WTC11 (cell line): Measurements from ENCODE around the gene IL1B. TPM values are rescaled to one million over a fixed set of nuclear protein-coding genes. Genes with fewer than 3 reads are reported as not detected.

Experiments
- ATAC-seq: fragments of 200-7000 bp; cut with Tn5 transposase; 2 replicates; pipeline ENCODE4 v1.10.0; 2021; ENCODE audit warnings: mild to moderate bottlenecking, moderate library complexity
- CTCF ChIA-PET: fragments of 300-600 bp; sonication (Branson Sonifier 250); formaldehyde crosslinking; loops from one replicate; lab custom pipeline; 2021; ENCODE audit warnings: antibody characterized with exemption; lab: Charles Lee
- POLR2A ChIA-PET: fragments of 350-600 bp; sonication (Branson Sonifier 250); formaldehyde crosslinking; loops from one replicate; lab custom pipeline; 2021; ENCODE audit warnings: antibody characterized with exemption; lab: Charles Lee
- DNase-seq: peaks from one replicate; pipeline ENCODE4 v3.0.0; 2021; ENCODE audit warnings: low spot score
- H3K27ac Mint-ChIP-seq: 2 replicates; pipeline ENCODE4 v1.8.0; 2021; ENCODE audit warnings: mixed read lengths
- H3K27me3 Mint-ChIP-seq: 2 replicates; pipeline ENCODE4 v1.8.0; 2021; ENCODE audit warnings: low read depth, mild to moderate bottlenecking, moderate library complexity, mixed read lengths
- H3K36me3 Mint-ChIP-seq: 2 replicates; pipeline ENCODE4 v1.8.0; 2021; ENCODE audit warnings: mixed read lengths
- H3K4me1 Mint-ChIP-seq: 2 replicates; pipeline ENCODE4 v1.8.0; 2022; ENCODE audit warnings: mixed read lengths
- H3K4me3 Mint-ChIP-seq: 2 replicates; pipeline ENCODE4 v1.8.0; 2021; ENCODE audit warnings: mild to moderate bottlenecking, moderate library complexity, mixed read lengths
- H3K9me3 Mint-ChIP-seq: 2 replicates; pipeline ENCODE4 v1.8.0; 2021; ENCODE audit warnings: mixed read lengths
- ATF3 ChIP-seq: sonication (generic); formaldehyde crosslinking; conservative IDR thresholded peaks from 2 replicates; pipeline ENCODE4 v1.8.1; 2022; ENCODE audit warnings: mild to moderate bottlenecking, missing genetic modification reagents
- E2F1 ChIP-seq: sonication (generic); formaldehyde crosslinking; IDR thresholded peaks from 2 replicates; pipeline ENCODE4 v1.8.0; 2022; ENCODE audit warnings: mild to moderate bottlenecking, missing genetic modification reagents
- ETV6 ChIP-seq: sonication (generic); formaldehyde crosslinking; IDR thresholded peaks from 2 replicates; pipeline ENCODE4 v1.8.1; 2022; ENCODE audit warnings: mild to moderate bottlenecking, missing genetic modification reagents
- GABPB1 ChIP-seq: sonication (generic); formaldehyde crosslinking; IDR thresholded peaks from 2 replicates; pipeline ENCODE4 v1.8.1; 2023; ENCODE audit warnings: mild to moderate bottlenecking, missing genetic modification reagents
- MYBL2 ChIP-seq: sonication (generic); formaldehyde crosslinking; IDR thresholded peaks from 2 replicates; pipeline ENCODE4 v1.8.1; 2023; ENCODE audit warnings: mild to moderate bottlenecking, moderate library complexity, missing genetic modification reagents
- NFYB ChIP-seq: sonication (generic); formaldehyde crosslinking; conservative IDR thresholded peaks from 2 replicates; pipeline ENCODE4 v1.8.0; 2022; ENCODE audit warnings: low read depth, missing genetic modification reagents
- PRDM15 ChIP-seq: sonication (generic); formaldehyde crosslinking; IDR thresholded peaks from 2 replicates; pipeline ENCODE4 v1.8.0; 2022; ENCODE audit warnings: missing genetic modification reagents
- PREB ChIP-seq: sonication (generic); formaldehyde crosslinking; IDR thresholded peaks from 2 replicates; pipeline ENCODE4 v1.8.1; 2022; ENCODE audit warnings: mild to moderate bottlenecking, missing genetic modification reagents, moderate library complexity, borderline replicate concordance
- RORB ChIP-seq: fragments of 250-450 bp; sonication (Bioruptor Pico); IDR thresholded peaks from 2 replicates; pipeline ENCODE4 v1.9.0; 2021; ENCODE audit warnings: mild to moderate bottlenecking
- SMAD3 ChIP-seq: sonication (generic); formaldehyde crosslinking; IDR thresholded peaks from 2 replicates; pipeline ENCODE4 v1.8.0; 2022; ENCODE audit warnings: missing genetic modification reagents, mild to moderate bottlenecking, borderline replicate concordance
- SMAD4 ChIP-seq: sonication (generic); formaldehyde crosslinking; IDR thresholded peaks from 2 replicates; pipeline ENCODE4 v1.8.0; 2022; ENCODE audit warnings: mild to moderate bottlenecking, missing genetic modification reagents
- TEAD1 ChIP-seq: sonication (generic); formaldehyde crosslinking; IDR thresholded peaks from 2 replicates; pipeline ENCODE4 v1.8.0; 2022; ENCODE audit warnings: mild to moderate bottlenecking, missing genetic modification reagents
- ZNF219 ChIP-seq: sonication (generic); formaldehyde crosslinking; IDR thresholded peaks from 2 replicates; pipeline ENCODE4 v1.8.0; 2023; ENCODE audit warnings: missing genetic modification reagents, mild to moderate bottlenecking, borderline replicate concordance
- ZNF396 ChIP-seq: fragments of 250-450 bp; sonication (Bioruptor Pico); IDR thresholded peaks from 2 replicates; pipeline ENCODE4 v1.8.0; 2021; ENCODE audit warnings: mild to moderate bottlenecking, moderate library complexity, borderline replicate concordance
- ZNF423 ChIP-seq: fragments of 250-450 bp; sonication (Bioruptor Pico); IDR thresholded peaks from 2 replicates; pipeline ENCODE4 v2.1.2; 2022; ENCODE audit warnings: mild to moderate bottlenecking, moderate library complexity
- ZSCAN18 ChIP-seq: fragments of 250-450 bp; sonication (Bioruptor Pico); IDR thresholded peaks from 2 replicates; pipeline ENCODE4 v2.1.2; 2022; ENCODE audit warnings: mild to moderate bottlenecking, moderate library complexity
- total RNA-seq: library from RNA; stranded (reverse); gene quantifications from 3 replicates; pipeline ENCODE4 v1.2.3, GENCODE V29; 2021
- TF ChIP-seq, protein P1 (sequence below): sonication (generic); formaldehyde crosslinking; IDR thresholded peaks from 2 replicates; pipeline ENCODE4 v1.8.1; 2023; ENCODE audit warnings: mild to moderate bottlenecking, missing genetic modification reagents, borderline replicate concordance
- TF ChIP-seq, protein P2 (sequence below): fragments of 250-450 bp; sonication (Bioruptor Pico); conservative IDR thresholded peaks from 2 replicates; pipeline ENCODE4 v1.9.0; 2021; ENCODE audit warnings: mild to moderate bottlenecking
- TF ChIP-seq, protein P3 (sequence below): sonication (generic); formaldehyde crosslinking; IDR thresholded peaks from 2 replicates; pipeline ENCODE4 v1.8.0; 2022; ENCODE audit warnings: mild to moderate bottlenecking, missing genetic modification reagents
- TF ChIP-seq, protein P4 (sequence below): fragments of 250-450 bp; sonication (Bioruptor Pico); IDR thresholded peaks from 2 replicates; pipeline ENCODE4 v1.9.0; 2021; ENCODE audit warnings: mild to moderate bottlenecking

The IL1B gene
- total RNA-seq, 1 experiment from 2014 or later, result not detected

DNA sequence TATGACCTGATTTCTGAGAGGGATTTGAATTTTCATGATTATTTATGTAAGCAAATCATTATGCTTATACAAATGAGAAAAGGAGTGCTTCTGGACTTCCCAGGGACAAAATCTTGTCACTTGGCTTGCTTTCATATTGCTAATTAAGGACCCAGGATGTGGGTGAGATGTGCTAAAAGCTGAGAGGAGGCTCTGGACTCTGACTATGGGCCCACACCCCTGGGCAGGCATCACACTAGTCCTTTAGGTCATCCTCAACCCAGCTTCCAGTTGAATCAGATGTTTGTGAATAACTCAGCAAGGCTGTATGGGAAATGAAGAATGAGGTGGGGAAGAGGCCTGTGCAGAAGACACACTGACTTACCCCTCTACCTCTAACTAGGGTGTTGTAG is 11.9 kb downstream of the IL1B start (continued):
- TF ChIP-seq, protein P1, sequence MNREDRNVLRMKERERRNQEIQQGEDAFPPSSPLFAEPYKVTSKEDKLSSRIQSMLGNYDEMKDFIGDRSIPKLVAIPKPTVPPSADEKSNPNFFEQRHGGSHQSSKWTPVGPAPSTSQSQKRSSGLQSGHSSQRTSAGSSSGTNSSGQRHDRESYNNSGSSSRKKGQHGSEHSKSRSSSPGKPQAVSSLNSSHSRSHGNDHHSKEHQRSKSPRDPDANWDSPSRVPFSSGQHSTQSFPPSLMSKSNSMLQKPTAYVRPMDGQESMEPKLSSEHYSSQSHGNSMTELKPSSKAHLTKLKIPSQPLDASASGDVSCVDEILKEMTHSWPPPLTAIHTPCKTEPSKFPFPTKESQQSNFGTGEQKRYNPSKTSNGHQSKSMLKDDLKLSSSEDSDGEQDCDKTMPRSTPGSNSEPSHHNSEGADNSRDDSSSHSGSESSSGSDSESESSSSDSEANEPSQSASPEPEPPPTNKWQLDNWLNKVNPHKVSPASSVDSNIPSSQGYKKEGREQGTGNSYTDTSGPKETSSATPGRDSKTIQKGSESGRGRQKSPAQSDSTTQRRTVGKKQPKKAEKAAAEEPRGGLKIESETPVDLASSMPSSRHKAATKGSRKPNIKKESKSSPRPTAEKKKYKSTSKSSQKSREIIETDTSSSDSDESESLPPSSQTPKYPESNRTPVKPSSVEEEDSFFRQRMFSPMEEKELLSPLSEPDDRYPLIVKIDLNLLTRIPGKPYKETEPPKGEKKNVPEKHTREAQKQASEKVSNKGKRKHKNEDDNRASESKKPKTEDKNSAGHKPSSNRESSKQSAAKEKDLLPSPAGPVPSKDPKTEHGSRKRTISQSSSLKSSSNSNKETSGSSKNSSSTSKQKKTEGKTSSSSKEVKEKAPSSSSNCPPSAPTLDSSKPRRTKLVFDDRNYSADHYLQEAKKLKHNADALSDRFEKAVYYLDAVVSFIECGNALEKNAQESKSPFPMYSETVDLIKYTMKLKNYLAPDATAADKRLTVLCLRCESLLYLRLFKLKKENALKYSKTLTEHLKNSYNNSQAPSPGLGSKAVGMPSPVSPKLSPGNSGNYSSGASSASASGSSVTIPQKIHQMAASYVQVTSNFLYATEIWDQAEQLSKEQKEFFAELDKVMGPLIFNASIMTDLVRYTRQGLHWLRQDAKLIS (CRISPR knock-in tag), result no peak
- TF ChIP-seq, all 79 proteins: peak for 0

DNA sequence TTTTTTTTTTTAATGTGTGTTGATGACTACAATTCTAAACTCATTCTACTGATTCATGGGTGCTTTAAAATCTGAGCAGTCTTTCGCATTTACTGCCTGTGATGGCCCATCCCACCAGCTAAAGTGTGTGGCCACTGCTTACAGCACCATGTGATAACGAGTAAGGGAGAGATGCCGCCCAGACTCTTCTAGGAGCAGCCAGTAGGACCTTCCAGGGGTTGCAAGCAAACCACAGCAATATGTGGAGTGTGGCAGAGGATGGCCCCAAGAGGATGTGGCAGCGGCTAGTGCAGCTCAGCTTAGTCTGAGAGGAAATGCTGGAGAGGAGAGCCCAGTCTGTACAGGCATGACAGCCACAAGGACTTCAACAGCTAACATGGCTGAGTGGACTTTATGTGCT is 14.9 kb downstream of the IL1B start:
- Mint-ChIP-seq H3K4me3 (no peak overlapping the region), H3K9me3 (no peaks in the 10 kb centered on the region), H3K27ac (no peak overlapping the region), H3K27me3 (no peaks in the 10 kb centered on the region; the same call in 1 of the 2 replicates), H3K4me1 (peaks cover 37% of the 10 kb centered on the region), H3K36me3 (no peaks in the 10 kb centered on the region)
- ATAC-seq (no peak), DNase-seq (no peak)
- POLR2A ChIA-PET, result no interaction called here
- CTCF ChIA-PET, result interaction anchor here (1.2 to 1.6 kb wide), 3 partner anchors 63 to 137 kb away, joined by 3 to 4 read pairs (median 4); no protein-coding TSS in a partner anchor
- TF ChIP-seq ZNF219 (CRISPR knock-in tag) (no peak), PRDM15 (no peak), TEAD1 (CRISPR knock-in tag) (no peak), GABPB1 (CRISPR knock-in tag) (no peak), ZNF423 (CRISPR knock-in tag) (no peak), ETV6 (CRISPR knock-in tag) (no peak), SMAD4 (CRISPR knock-in tag) (no peak), MYBL2 (no peak), NFYB (CRISPR knock-in tag) (no peak), RORB (no peak), ZNF396 (CRISPR knock-in tag) (no peak), SMAD3 (CRISPR knock-in tag) (no peak), ZSCAN18 (no peak), E2F1 (CRISPR knock-in tag) (no peak), ATF3 (CRISPR knock-in tag) (no peak), PREB (CRISPR knock-in tag) (no peak)
- TF ChIP-seq, protein P2, sequence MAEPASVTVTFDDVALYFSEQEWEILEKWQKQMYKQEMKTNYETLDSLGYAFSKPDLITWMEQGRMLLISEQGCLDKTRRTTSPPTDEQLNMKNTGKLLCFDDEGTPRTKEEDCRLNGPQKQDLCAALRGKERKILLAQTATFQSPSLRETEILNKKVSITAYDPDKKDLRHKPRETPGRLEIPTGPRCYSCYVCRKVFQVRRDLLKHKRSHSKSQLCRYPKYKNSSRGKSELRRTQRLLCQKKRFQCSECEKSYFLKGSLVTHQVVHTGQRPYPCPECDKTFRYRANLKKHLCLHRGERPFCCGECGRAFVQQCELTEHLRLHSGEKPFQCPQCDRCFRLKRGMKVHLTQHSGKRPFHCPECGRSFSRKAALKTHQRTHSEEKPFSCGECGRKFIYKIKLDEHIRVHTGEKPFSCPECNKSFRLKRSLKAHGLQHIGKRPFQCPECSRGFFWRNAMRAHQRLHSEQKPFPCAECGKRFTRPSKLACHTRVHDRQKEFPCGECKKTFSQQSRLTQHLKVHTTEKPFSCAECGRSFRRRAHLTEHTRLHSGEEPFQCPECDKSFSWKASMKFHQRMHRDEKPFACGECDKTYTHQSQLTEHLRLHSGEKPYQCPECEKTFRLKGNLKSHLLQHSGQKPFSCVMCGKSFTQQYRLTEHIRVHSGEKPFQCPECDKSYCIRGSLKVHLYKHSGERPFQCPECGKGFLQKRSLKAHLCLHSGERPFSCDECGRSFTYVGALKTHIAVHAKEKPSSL (CRISPR knock-in tag), result no peak
- TF ChIP-seq, protein P3, sequence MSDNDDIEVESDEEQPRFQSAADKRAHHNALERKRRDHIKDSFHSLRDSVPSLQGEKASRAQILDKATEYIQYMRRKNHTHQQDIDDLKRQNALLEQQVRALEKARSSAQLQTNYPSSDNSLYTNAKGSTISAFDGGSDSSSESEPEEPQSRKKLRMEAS, result no peak
- TF ChIP-seq, protein P4, sequence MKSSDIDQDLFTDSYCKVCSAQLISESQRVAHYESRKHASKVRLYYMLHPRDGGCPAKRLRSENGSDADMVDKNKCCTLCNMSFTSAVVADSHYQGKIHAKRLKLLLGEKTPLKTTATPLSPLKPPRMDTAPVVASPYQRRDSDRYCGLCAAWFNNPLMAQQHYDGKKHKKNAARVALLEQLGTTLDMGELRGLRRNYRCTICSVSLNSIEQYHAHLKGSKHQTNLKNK (CRISPR knock-in tag), result no peak
